Measurements from ENCODE around the gene NUMBL. TPM values are rescaled to one million over a fixed set of nuclear protein-coding genes. Genes with fewer than 3 reads are reported as not detected.

Gene NUMBL
- total and polyA plus RNA-seq, 2 of the 4 experiments (the other 2 are of a cell fraction): 6.3 to 29.0 TPM

DNA sequence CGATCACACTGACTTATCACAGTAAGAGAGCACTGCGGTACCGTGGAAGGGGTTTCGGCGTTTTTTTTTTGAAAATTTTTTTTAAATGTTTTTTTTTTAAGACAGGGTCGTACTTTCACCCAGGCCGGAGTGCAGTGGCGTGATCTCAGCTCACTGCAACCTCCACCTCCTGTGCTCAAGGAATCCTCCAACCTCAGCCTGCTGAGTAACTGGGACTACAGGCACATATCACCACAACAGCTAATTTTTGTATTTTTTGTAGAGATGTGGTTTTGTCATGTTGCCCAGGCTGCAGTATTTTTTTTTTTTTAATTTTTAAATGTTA lies 70.3 kb downstream of the NUMBL start:
- dilution Hi-C loops (cut with HindIII; ENCODE audit: low sequenced_read_pairs, unreplicated experiment): no loop called here
- H4K20me1 ChIP-seq (ENCODE audit: insufficient read depth, low read length): peaks cover 7% of the 10 kb centered on the region; the same call in 1 of the 2 replicates

More for the DNA sequence above, 70.3 kb downstream of the NUMBL start:
- Histone ChIP-seq H3K27me3 (ENCODE audit: control insufficient read depth, insufficient read depth, low read length) (no peaks in the 10 kb centered on the region), H3K4ac (ENCODE audit: low read depth, low read length) (no peak overlapping the region), H3K9me1 (ENCODE audit: insufficient read depth, low read length) (peaks cover 16% of the 10 kb centered on the region), H3K4me2 (ENCODE audit: low read depth, low read length) (no peak overlapping the region), H2BK15ac (ENCODE audit: low read depth, low read length) (no peak overlapping the region), H4K91ac (ENCODE audit: insufficient read depth, low read depth, low read length) (no peak overlapping the region), H4K5ac (ENCODE audit: low read depth, low read length) (no peak overlapping the region), H2AFZ (replicated peaks; ENCODE audit: low read length, poor library complexity) (no peak overlapping the region), H3K23ac (ENCODE audit: low read depth, low read length) (no peak overlapping the region), H4K8ac (ENCODE audit: low read depth in 2 of 2, low read length in 2 of 2) (no peak overlapping the region), H3K9me3 (ENCODE audit: control insufficient read depth, insufficient read depth, low read length) (no peaks in the 10 kb centered on the region), H2BK5ac (ENCODE audit: low read depth, low read length, poor library complexity, severe bottlenecking) (no peak overlapping the region), H3K27ac (ENCODE audit: insufficient read depth, low read length) (no peak overlapping the region), H3K56ac (ENCODE audit: extremely low read depth, insufficient read depth, low read length) (no peak overlapping the region), H3K14ac (replicated peaks; ENCODE audit: low read depth, low read length) (no peak overlapping the region), H3K9ac (ENCODE audit: low read depth, low read length) (no peak overlapping the region), H2BK20ac (ENCODE audit: low read depth, low read length) (no peak overlapping the region), H3K36me3 (ENCODE audit: control insufficient read depth, insufficient read depth, low read length) (peaks cover 63% of the 10 kb centered on the region), H2AK9ac (replicated peaks; ENCODE audit: low read depth, low read length, poor library complexity) (no peak overlapping the region), H2AK5ac (ENCODE audit: low read depth, low read length) (no peak overlapping the region), H3K4me3 (ENCODE audit: insufficient read depth, low read depth, low read length) (no peak overlapping the region), H3K18ac (ENCODE audit: low read depth, low read length) (no peak overlapping the region), H3K4me1 (ENCODE audit: control insufficient read depth, insufficient read depth, low read length) (peaks cover 17% of the 10 kb centered on the region; the same call in 1 of the 2 replicates), H2BK120ac (ENCODE audit: low read depth, low read length) (no peak overlapping the region), H3K79me1 (ENCODE audit: low read depth in 1 of 2, low read length in 2 of 2) (peaks cover 4 to 24% of the 10 kb centered on the region in 2 experiments)
- in situ Hi-C loops (cut with MboI; ENCODE audit: low sequenced_read_pairs) (no loop called here), intact Hi-C loops (cut with micrococcal nuclease) (no loop called here)
- 80% methylated on average over 1 of the region's 8 CpGs; no CpG with 5 or more reads in 1 of the 2 experiments for WGBS, 2 experiments (ENCODE audit: extremely low coverage in 2 of 2, insufficient read length in 1 of 2)
- BruUV-seq (replicated peaks): no TSS peak
- DNase-seq (no peak), ATAC-seq (ENCODE audit: low read depth) (no peak)
- POLR2A ChIA-PET (ENCODE audit: unreplicated experiment): interaction anchor here (0.6 kb wide), 1 partner anchor 17 kb away, joined by 16 read pairs; no protein-coding TSS in a partner anchor
- CTCF ChIA-PET: interaction anchor here (0.6 to 1.4 kb wide), 2 partner anchors 14 to 1568 kb away, joined by 3 to 6 read pairs; no protein-coding TSS in a partner anchor
- TF ChIP-seq SMC3 (IDR thresholded peaks at IDR 0.05; ENCODE audit: low read depth, low read length): no peak
